Calu3 (cell line): ENCODE data around the gene CTIF. TPM values are rescaled to one million over a fixed set of nuclear protein-coding genes. Genes with fewer than 3 reads are reported as not detected.

ENCODE experiments used
- BruUV-seq: library from RNA; stranded (reverse); fragments of 400-500 nt; replicated peaks from 2 replicates; lab custom pipeline; 2021; lab: Mats Ljungman, UMichigan
- CTCF ChIA-PET: fragments of 300-600 bp; sonication (Branson Sonifier 250); formaldehyde crosslinking; loops from one replicate; lab custom pipeline; 2022; ENCODE audit warnings: antibody characterized with exemption; lab: Charles Lee
- DNase-seq: peaks from one replicate; pipeline ENCODE4 v3.0.0; 2022
- H3K27ac Mint-ChIP-seq: one replicate; pipeline ENCODE4 v1.8.0; 2022; ENCODE audit warnings: mixed read lengths; ENCODE audit not compliant: unreplicated experiment
- H3K27me3 Mint-ChIP-seq: one replicate; pipeline ENCODE4 v1.8.0; 2022; ENCODE audit warnings: mixed read lengths; ENCODE audit not compliant: unreplicated experiment
- H3K36me3 Mint-ChIP-seq: one replicate; pipeline ENCODE4 v1.8.0; 2022; ENCODE audit warnings: mild to moderate bottlenecking, moderate library complexity, mixed read lengths; ENCODE audit not compliant: insufficient read depth, unreplicated experiment
- H3K4me1 Mint-ChIP-seq: one replicate; pipeline ENCODE4 v1.8.0; 2022; ENCODE audit warnings: mild to moderate bottlenecking, low read depth, mixed read lengths; ENCODE audit not compliant: unreplicated experiment
- H3K4me3 Mint-ChIP-seq: one replicate; pipeline ENCODE4 v1.8.0; 2022; ENCODE audit warnings: mild to moderate bottlenecking, low read depth, moderate library complexity, mixed read lengths; ENCODE audit not compliant: unreplicated experiment
- H3K9me3 Mint-ChIP-seq: one replicate; pipeline ENCODE4 v1.8.0; 2022; ENCODE audit warnings: low read depth, mixed read lengths; ENCODE audit not compliant: unreplicated experiment
- CTCF ChIP-seq: fragments of 200-600 bp; IDR thresholded peaks from one replicate; pipeline ENCODE4 v1.8.0; 2022; ENCODE audit warnings: antibody characterized with exemption; ENCODE audit not compliant: unreplicated experiment
- intact Hi-C: fragments of 100-400 bp; cut with micrococcal nuclease; formaldehyde crosslinking; loops from one replicate; pipeline ENCODE4 v1.10.0; 2022; ENCODE audit not compliant: unreplicated experiment
- total RNA-seq: library from RNA; stranded (reverse); gene quantifications from 2 replicates; pipeline ENCODE4 v1.2.3, GENCODE V29; 2022

The CTIF gene
- total RNA-seq, 1 experiment from 2014 or later, result 40.8 TPM

DNA sequence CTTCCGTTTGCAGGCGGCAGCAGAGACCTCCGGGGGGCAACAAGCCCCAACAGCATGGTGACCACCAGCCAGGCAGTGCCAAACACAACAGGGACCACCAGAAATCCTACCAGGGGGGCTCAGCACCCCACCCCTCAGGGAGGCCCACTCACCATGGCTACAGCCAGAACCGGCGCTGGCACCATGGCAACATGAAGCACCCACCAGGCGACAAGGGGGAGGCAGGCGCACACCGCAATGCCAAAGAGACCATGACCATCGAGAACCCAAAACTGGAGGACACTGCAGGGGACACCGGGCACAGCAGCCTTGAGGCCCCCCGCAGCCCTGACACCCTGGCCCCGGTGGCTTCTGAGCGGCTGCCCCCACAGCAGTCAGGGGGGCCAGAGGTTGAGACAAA lies 219.1 kb downstream of the CTIF start:
- H3K4me1 Mint-ChIP-seq, result no peaks in the 10 kb centered on the region
- TF ChIP-seq CTCF, result no peak
- H3K27me3 Mint-ChIP-seq, result no peaks in the 10 kb centered on the region
- DNase-seq, result no peak
- H3K4me3 Mint-ChIP-seq, result no peak overlapping the region
- intact Hi-C loops, result no loop called here
- no peaks in the 10 kb centered on the region for H3K9me3 Mint-ChIP-seq
- BruUV-seq, result no TSS peak
- H3K36me3 Mint-ChIP-seq, result no peaks in the 10 kb centered on the region
- CTCF ChIA-PET, result no interaction called here
- no peak overlapping the region for H3K27ac Mint-ChIP-seq

DNA sequence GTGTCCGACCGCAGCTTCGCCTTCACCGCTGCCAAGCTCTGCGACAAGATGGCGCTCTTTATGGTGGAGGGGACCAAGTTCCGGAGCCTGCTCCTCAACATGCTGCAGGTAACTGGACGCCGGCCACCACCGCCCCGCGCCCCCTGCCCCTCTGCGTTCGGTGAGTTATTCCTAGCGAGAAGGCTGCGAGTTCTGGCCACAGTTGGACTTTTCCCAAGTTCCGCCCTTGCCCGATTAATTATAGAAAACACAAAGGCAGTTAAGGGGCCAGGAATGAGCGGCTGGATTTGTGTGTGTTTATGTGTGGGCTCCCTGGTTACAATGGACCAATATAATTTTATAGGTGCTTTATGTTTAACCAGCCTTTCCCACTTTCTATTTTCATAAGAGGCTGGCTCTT lies 222.8 kb downstream of the CTIF start:
- Mint-ChIP-seq H3K4me1 (no peaks in the 10 kb centered on the region), H3K9me3 (no peaks in the 10 kb centered on the region), H3K4me3 (no peak overlapping the region), H3K27ac (no peak overlapping the region), H3K36me3 (no peaks in the 10 kb centered on the region), H3K27me3 (no peaks in the 10 kb centered on the region)
- DNase-seq, result no peak
- intact Hi-C loops, result no loop called here
- CTCF ChIA-PET, result no interaction called here
- no peak for TF ChIP-seq CTCF
- BruUV-seq, result no TSS peak

GRCh38 chr18:48762022-48762421 lies 223.2 kb downstream of the CTIF start:
- BruUV-seq, result no TSS peak
- CTCF ChIA-PET, result no interaction called here
- H3K4me3 Mint-ChIP-seq, result no peak overlapping the region

GRCh38 chr18:48762836-48763718 lies 224.2 kb downstream of the CTIF start:
- intact Hi-C loops, result no loop called here
- no peak for TF ChIP-seq CTCF
- H3K27me3 Mint-ChIP-seq, result no peaks in the 10 kb centered on the region
- H3K4me3 Mint-ChIP-seq, result no peak overlapping the region
- CTCF ChIA-PET, result no interaction called here
- no peaks in the 10 kb centered on the region for H3K4me1 Mint-ChIP-seq
- no peaks in the 10 kb centered on the region for H3K36me3 Mint-ChIP-seq
- H3K9me3 Mint-ChIP-seq, result no peaks in the 10 kb centered on the region
- H3K27ac Mint-ChIP-seq, result no peak overlapping the region
- no TSS peak for BruUV-seq
- no peak for DNase-seq

More at GRCh38 chr18:48762022-48762421, 223.2 kb downstream of the CTIF start:
- Mint-ChIP-seq H3K27me3 (no peaks in the 10 kb centered on the region), H3K4me1 (no peaks in the 10 kb centered on the region), H3K27ac (no peak overlapping the region), H3K36me3 (no peaks in the 10 kb centered on the region), H3K9me3 (no peaks in the 10 kb centered on the region)
- TF ChIP-seq CTCF, result no peak
- DNase-seq, result no peak
- intact Hi-C loops, result no loop called here
